Effector memory CD4-positive, alpha-beta T cell (primary cell): ENCODE data around the gene RRAS2.
A peak's percentile ranks its signal among the peaks of the same experiment; 100 is the strongest.

ENCODE experiments used
- DNase-seq, 3 donors: peaks; one replicate each; pipeline ENCODE4 v3.0.0-alpha.2; 2020
- H3K27ac ChIP-seq: 2 replicates; pipeline ENCODE4 v1.7.0; 2013; ENCODE audit warnings: mild to moderate bottlenecking, low read length, moderate library complexity; ENCODE audit not compliant: insufficient read depth, poor library complexity, severe bottlenecking
- H3K27me3 ChIP-seq: replicated peaks from 2 replicates; pipeline ENCODE4 v1.7.0; 2013; ENCODE audit warnings: mild to moderate bottlenecking, low read length; ENCODE audit not compliant: insufficient read depth, control insufficient read depth, poor library complexity, severe bottlenecking
- H3K36me3 ChIP-seq: 2 replicates; pipeline ENCODE4 v1.7.0; 2013; ENCODE audit warnings: mild to moderate bottlenecking, low read length, moderate library complexity; ENCODE audit not compliant: control insufficient read depth, insufficient read depth
- H3K4me1 ChIP-seq: 2 replicates; pipeline ENCODE4 v1.7.0; 2013; ENCODE audit warnings: low read length, mild to moderate bottlenecking; ENCODE audit not compliant: control insufficient read depth, insufficient read depth, poor library complexity, severe bottlenecking
- H3K4me3 ChIP-seq: 2 replicates; pipeline ENCODE4 v1.7.0; 2013; ENCODE audit warnings: low read length, low read depth, mild to moderate bottlenecking; ENCODE audit not compliant: insufficient read depth, poor library complexity, severe bottlenecking
- H3K9me3 ChIP-seq: 2 replicates; pipeline ENCODE4 v1.7.0; 2013; ENCODE audit warnings: mild to moderate bottlenecking, low read length, moderate library complexity; ENCODE audit not compliant: control insufficient read depth

The RRAS2 gene

DNA sequence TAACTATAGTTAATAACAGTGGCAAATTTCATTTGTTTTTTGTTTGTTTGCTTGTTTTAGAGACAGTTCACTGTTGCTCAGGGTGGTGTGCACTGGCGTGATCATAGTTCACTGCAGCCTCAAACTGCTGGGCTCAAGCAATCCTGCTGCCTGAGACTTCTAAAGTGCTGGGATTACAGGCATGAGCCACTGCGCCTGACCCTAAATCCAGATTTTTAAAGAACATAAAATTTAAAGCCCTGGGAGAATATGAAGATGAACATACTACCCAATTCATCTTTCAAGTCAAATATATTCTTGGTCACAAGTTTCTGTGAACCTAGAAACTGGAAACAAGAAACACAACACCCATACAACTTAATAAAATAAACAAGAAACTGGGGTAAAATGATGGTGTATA lies 28.1 kb downstream of the RRAS2 start:
- DNase-seq: no peak

DNA sequence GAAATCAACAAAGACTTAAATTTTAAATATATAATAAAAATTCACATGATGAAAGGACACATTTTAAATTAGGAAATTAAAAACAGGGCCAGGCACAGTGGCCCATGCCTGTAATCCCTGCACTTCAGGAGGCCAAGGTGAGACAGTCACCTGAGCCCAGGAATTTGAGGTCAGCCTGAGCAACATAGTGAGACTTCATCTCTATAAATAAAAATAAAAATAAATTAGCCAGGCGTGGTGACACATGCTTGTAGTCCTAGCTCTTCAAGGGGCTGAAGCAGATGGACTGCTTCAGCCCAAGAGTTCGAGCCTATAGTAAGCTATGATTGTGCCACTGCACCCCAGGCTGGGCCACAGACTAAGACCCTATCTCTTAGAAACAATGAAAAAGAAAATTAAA lies 29.3 kb downstream of the RRAS2 start:
- Histone ChIP-seq H3K4me3 (no peak overlapping the region), H3K4me1 (no peaks in the 10 kb centered on the region), H3K9me3 (no peaks in the 10 kb centered on the region), H3K27ac (no peak overlapping the region), H3K36me3 (no peaks in the 10 kb centered on the region), H3K27me3 (no peaks in the 10 kb centered on the region)
- no peak for DNase-seq

More for the DNA sequence above, 28.1 kb downstream of the RRAS2 start:
- no peaks in the 10 kb centered on the region for H3K36me3 ChIP-seq
- no peaks in the 10 kb centered on the region for H3K9me3 ChIP-seq
- H3K4me3 ChIP-seq: no peak overlapping the region
- H3K27me3 ChIP-seq: no peaks in the 10 kb centered on the region
- H3K27ac ChIP-seq: no peak overlapping the region
- H3K4me1 ChIP-seq: no peaks in the 10 kb centered on the region

DNA sequence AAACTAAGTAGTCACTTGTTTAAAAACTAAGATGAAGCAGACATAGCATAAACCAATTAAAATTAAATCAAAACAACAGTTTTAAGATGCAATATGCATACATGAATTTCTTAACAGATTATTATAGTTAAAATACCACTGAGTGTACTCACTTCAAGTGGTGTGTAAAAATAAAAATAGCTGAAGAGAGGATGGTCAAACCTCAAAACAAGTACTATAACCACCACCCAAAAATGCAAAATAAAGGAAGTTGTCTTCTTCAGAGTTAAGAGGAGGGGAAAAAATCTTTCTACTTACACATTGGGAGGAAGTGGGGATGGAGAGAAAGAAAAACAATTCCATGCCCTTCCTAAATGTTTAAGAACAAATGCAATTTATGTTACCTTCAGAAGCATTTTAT lies 31.9 kb downstream of the RRAS2 start:
- Histone ChIP-seq H3K4me3 (no peak overlapping the region), H3K9me3 (no peaks in the 10 kb centered on the region), H3K27ac (no peak overlapping the region), H3K27me3 (no peaks in the 10 kb centered on the region), H3K36me3 (no peaks in the 10 kb centered on the region), H3K4me1 (no peaks in the 10 kb centered on the region)
- no peak for DNase-seq

DNA sequence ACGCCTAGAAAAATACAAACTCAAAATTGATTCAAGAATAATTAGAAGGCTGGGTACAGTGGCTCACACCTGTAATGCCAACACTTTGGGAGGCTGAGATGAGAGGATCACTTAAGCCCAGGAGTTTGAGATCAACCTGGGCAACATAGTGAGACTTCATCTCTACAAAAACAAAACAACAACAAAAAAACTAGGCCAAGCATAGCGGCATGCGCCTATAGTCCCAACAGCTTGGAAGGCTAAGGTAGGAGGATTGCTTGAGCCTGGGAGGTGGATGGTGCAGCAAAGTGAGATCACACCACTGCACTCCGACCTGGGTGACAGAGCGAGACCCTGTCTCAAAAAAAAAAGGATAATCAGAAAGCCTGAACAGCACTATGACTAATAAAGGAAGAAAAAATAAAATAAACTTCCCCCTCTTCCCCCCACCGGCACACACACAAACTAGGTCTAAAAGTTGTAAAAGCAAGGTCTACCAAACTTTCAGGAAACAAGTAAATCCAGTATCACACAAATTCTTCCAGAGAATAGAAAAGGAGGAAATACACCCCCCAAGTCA lies 35.8 kb downstream of the RRAS2 start:
- H3K27ac ChIP-seq: no peak overlapping the region
- no peaks in the 10 kb centered on the region for H3K36me3 ChIP-seq
- DNase-seq: no peak
- no peak overlapping the region for H3K4me3 ChIP-seq
- H3K27me3 ChIP-seq: no peaks in the 10 kb centered on the region
- H3K4me1 ChIP-seq: peaks cover 7% of the 10 kb centered on the region
- H3K9me3 ChIP-seq: no peaks in the 10 kb centered on the region

DNA sequence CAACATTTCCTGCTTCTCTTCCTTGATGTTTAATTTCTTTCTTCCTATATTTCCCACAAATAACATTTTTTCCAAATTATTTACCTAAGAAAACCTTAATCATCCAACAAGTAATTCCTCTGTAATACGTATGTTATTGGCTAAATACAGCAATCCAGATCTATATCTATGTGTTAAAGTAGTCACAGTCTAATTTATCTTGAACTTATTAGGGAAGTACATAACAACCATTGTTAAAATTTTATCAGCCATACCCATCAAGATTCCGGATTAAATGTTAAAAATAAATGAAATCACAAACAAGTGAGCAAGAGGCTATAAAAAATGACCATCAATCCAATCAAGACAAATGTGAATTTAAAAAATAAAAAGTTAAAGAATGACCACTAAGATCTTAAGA lies 36.5 kb downstream of the RRAS2 start:
- Histone ChIP-seq H3K4me3 (no peak overlapping the region), H3K4me1 (peaks cover 7% of the 10 kb centered on the region), H3K9me3 (no peaks in the 10 kb centered on the region), H3K36me3 (no peaks in the 10 kb centered on the region), H3K27me3 (no peaks in the 10 kb centered on the region), H3K27ac (no peak overlapping the region)
- DNase-seq: no peak

DNA sequence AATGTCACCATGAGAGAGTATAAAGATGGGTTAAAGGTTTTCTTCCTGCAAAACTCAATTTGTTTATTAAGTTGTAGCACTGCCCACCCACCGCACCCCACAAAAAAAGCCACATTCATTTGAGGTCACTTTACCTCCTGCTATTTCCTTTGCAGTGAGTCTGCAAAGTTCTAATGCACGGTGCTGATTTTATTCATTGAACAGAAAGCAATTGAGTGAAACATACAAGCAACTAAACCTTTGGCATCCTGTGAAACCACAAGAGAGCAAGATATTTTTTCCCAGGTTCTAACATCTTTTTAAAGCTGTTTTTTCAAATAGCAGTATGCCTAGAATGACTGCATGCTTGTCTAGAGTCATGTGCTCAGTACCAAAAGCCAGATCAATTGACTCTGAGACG lies 39.0 kb downstream of the RRAS2 start:
- Histone ChIP-seq H3K27ac (no peak overlapping the region), H3K4me1 (peaks cover 7% of the 10 kb centered on the region), H3K9me3 (no peaks in the 10 kb centered on the region), H3K27me3 (no peaks in the 10 kb centered on the region), H3K4me3 (peak overlapping the region; percentile 16), H3K36me3 (no peaks in the 10 kb centered on the region)
- peak; percentile 4 to 18 (median 11) for DNase-seq

DNA sequence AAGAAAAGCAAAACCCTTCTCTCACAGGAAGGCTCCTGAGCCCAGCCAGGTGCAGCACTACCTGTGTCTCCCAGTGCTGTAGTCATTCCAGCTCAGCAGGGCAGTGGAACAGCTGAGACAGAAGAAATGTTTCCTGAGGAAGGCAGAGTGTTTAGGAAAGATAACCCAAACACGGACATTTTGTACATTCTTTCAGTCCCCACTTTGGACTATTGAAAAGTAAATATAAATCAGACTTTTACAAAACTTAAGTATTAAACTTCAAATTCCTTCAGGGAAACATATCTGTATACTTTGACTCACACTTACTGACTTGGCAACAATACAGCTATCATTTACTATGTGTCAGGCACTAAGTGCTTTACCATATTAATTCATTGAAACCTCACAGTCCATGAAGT lies 40.4 kb downstream of the RRAS2 start:
- DNase-seq: no peak
- Histone ChIP-seq H3K4me1 (peaks cover 9% of the 10 kb centered on the region), H3K27me3 (no peaks in the 10 kb centered on the region), H3K9me3 (no peaks in the 10 kb centered on the region), H3K4me3 (no peak overlapping the region), H3K27ac (no peak overlapping the region), H3K36me3 (no peaks in the 10 kb centered on the region)

DNA sequence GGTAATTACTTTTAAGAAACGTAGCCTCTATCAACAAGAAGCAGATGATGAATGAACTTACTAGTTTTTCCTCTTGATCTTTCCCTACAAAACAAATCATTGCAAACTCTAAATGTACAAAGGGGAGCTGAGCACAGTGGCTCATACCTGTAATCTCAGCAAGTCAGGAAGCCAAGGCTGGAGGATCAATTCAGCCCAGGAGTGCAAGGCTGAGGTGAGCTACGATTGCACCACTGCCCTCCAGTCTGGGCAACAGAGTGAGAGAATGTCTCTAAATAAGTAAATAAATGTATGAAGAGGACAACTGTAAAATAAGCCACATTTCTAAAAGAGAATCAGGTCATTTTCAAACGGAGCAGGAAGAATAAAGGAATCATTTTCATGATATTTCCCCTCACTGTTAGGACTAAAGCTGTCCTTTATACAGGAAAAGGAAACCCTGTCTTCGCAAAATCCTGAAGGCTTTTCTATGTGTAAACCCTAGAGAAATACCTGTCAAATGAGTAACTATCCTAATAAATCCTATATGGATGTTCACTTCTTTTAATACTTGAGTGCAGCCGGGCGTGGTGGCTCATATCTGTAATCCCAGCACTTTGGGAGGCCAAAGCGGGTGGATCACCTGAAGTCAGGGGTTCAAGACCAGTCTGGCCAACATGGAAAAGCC lies 41.2 kb downstream of the RRAS2 start:
- no peak for DNase-seq
- Histone ChIP-seq H3K4me1 (peaks cover 13% of the 10 kb centered on the region), H3K27me3 (no peaks in the 10 kb centered on the region), H3K4me3 (no peak overlapping the region), H3K27ac (no peak overlapping the region), H3K9me3 (no peaks in the 10 kb centered on the region), H3K36me3 (no peaks in the 10 kb centered on the region)

DNA sequence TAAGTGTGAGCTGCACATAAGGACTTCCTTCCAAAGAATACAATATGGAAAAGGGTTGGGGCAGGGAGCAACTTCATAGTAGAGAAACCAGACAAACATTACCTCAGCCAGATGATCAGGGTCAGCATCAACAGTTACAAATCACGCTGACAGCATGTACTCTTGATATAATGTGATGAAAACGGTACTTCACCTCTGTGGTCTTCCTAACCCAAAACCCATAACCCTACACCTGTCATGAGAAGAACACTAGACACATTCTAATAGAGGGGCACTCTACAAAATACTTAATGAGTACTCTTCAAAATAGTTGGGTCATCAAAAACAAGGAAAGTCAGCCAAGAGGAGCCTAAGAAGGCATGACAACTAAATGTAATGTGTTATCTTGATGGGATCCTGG lies 43.9 kb downstream of the RRAS2 start:
- Histone ChIP-seq H3K9me3 (no peaks in the 10 kb centered on the region), H3K4me3 (no peak overlapping the region), H3K27ac (no peak overlapping the region), H3K27me3 (no peaks in the 10 kb centered on the region), H3K36me3 (no peaks in the 10 kb centered on the region), H3K4me1 (peaks cover 9% of the 10 kb centered on the region)
- no peak for DNase-seq

DNA sequence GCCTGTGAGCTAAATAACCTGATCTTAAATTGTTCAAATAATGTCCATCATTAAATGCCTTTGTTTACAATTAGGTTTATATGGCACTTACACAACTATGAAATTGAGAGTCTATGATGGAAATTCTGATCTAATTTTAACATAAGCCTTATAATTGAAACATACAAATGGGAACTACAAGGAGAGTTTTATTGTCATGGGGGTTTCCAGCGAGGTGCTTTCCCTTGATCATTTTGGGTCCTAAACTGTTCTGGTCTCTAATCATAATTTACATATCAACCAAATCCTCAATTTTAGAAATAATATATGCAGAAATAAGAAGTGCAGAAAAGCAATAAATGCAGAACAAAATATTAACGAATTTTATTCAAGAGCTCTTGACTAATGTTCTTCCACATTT lies 44.9 kb downstream of the RRAS2 start:
- Histone ChIP-seq H3K4me1 (peaks cover 5% of the 10 kb centered on the region), H3K27ac (no peak overlapping the region), H3K27me3 (no peaks in the 10 kb centered on the region), H3K9me3 (no peaks in the 10 kb centered on the region), H3K36me3 (no peaks in the 10 kb centered on the region), H3K4me3 (no peak overlapping the region)
- DNase-seq: no peak
